Activated naive CD4-positive, alpha-beta T cell treated with anti-CD3 and anti-CD28 coated beads, Interleukin-2, amount 50 U/mL, for 16 hours (primary cell): ENCODE measurements around the gene ALG1.
"Not testable (repeated sequence)": the region's sequence is repeated elsewhere in the genome, so short reads cannot be mapped to it uniquely, and the experiment has no call there.

Experiments used
- DNase-seq: peaks from one replicate; pipeline ENCODE4 v3.0.0-alpha.2; 2020

Gene ALG1

DNA sequence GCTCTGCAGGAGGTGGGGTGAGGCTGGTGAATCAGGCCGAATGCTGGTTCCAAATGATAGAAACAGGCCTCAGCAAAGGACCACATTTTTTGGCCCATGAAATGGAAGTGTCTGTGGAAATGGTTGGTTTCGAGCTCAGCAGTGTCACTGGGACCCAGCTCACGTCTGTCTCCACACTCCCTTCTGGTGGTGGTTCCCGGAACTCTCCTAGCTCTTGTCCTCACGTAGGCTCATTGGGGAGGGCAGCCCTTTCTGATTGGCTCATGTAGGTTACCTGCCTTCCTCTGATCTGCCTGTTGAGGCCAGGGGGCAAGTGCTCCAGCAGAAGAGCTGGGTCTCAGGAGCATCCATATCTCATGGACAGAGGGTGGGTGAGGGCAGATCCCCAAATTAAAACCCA is 4.0 kb downstream of the ALG1 start:
- DNase-seq = no peak

DNA sequence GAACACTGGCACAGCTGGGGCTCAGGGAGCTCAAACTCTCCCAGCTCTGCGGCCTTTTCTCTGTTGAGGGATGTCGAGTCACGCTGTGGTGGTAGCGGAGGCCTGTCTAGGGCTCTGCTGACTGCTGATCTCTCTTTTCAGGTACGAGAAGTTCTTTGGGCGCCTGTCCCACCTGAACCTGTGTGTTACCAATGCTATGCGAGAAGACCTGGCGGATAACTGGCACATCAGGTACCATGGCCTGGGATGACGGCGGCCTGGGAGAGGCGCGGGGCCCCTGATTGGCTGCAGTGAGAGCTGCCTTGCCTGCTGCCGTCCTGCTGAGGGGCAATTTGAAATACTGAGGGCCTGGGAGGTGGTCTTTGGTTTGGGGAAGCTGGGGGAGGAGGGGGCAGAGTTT is 5.7 kb downstream of the ALG1 start:
- DNase-seq = no peak

DNA sequence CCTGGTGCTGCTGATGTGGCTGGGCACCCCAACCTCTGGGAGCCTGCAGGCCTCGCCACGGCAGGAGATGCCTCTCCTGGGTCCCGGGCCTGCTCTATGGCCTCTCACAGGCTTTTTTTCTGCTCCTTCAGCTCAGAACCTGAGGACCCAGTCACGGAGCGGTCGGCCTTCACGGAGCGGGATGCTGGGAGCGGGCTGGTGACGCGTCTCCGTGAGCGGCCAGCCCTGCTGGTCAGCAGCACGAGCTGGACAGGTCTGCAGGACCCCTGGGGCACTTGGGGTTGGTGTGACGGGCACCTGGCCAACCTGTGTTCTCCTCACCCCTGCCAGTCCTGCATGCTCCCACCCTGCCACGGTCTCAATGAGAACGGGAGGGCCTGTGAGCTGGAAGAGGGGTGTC is 7.0 kb downstream of the ALG1 start:
- DNase-seq = no peak

DNA sequence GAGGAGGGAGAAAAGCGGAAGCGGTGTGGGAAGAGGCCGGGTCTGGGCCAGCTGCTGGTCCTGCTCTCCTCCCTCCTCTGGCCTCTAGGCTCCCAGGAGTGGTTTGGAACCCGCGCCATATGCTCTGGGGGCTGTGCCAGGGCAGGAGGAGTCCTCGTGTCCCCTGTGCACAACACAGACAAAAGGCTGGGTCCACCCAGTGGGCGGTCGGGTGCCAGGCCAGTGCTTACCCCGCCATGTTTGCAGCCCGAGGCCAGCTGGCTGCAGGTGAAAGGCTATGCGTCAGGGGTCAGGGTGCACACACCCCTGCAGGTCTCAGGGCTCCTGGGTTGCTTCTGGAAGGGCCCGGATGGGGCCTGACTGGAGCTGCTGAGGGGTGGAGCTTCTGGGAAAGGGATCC is 8.8 kb downstream of the ALG1 start:
- DNase-seq = not testable (repeated sequence)

DNA sequence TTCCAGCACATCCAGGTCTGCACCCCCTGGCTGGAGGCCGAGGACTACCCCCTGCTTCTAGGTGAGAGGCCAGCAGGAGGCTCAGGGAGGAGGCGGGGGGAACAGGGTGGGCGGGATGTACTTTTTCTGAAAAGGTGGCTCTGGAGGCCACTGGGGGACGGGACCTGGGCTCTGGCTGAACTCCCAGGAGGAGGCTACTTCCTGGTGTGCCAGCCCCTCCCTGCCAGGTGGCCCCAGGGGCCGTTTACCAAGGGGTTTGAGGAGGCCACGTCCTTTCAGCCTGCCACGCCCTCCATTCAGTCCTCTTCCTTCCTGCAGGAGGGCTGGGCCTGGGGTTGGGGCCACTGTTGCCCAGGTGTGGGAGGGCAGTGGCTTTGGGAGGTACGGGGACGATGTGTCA is 9.4 kb downstream of the ALG1 start:
- not testable (repeated sequence) for DNase-seq

DNA sequence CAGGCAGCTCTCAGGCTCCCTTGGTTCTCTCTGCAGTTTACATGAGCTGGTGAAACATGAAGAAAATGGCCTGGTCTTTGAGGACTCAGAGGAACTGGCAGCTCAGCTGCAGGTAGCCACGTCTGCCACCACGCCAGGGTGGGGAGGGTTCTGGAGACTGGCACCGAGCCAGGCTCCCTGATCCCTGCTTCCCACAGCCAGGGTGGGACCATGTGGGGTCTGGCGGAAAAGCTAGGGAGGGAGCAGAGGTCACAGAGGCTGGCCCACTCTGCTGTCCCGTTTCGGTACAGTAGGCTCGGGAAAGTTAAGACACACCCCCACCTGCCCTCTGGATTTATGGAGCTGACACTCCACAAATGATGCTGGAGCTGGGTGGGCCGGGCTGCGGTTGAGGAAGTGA is 12.0 kb downstream of the ALG1 start:
- DNase-seq = not testable (repeated sequence)

DNA sequence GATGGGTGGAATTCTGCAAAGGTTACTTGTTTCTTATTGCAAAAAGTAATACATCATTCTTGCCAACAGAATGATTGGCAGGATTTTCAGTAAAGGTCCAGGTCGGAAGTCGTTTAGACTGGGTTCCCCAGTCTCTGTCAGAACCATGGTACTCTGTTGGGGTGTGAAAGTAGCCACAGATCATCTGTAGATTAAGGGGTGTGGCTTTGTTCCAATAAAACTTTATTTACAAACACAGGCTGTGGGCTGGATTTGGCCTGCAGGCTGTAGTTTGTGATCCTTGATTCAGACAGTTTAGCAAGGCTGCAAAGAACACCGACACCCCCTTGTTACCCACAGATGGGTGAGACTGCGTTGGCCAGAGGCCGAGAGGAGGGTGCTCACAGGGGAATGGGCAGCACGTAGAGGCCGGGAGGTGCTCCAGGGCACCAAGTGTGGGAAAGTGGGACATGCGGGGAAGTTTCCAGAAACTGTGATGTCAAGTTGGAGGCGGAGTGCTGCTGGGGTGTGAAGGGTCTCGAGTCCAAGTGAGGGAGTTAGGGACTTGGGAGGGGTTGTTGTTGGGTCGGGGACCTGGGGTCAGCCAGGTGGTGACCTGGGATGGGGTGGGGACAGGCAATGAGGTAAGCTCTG is 12.6 kb downstream of the ALG1 start:
- not testable (repeated sequence) for DNase-seq

DNA sequence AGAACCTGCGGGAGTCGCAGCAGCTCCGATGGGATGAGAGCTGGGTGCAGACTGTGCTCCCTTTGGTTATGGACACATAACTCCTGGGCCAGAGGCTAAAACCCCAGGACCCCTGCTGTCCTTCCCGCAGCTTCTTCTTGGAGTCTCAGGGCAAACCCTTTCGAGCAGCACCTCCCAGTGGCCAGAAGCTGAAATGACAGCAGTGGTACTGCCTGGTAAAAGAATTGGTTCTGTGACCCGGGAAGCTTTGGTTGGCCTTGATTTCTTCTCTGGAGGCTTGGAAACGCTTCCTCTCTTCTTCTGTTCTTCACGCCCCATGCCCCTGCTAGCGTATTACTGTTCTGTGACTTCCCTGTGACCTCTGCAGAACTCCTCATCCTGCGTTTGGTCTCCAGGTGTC is 13.2 kb downstream of the ALG1 start:
- DNase-seq = peak; percentile 56

DNA sequence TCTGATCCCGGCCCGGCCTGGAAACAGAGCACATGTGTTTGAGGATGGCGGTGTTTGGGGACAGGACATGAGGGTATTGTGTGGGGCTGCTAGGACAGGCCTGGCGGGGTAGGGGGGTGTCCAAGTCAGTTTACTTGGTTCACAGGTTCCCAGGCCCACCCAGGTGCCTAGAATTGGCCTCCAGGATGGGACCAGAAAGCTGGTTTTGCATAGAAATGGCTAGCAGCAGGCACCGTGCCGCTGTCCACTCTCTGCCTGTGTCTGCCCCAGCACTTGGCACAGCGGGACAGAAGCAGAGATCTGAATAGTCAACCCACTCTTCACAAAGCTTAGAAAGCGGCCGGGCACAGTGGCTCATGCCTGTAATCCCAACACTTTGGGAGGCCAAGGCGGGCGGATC is 14.1 kb downstream of the ALG1 start:
- DNase-seq = not testable (repeated sequence)

DNA sequence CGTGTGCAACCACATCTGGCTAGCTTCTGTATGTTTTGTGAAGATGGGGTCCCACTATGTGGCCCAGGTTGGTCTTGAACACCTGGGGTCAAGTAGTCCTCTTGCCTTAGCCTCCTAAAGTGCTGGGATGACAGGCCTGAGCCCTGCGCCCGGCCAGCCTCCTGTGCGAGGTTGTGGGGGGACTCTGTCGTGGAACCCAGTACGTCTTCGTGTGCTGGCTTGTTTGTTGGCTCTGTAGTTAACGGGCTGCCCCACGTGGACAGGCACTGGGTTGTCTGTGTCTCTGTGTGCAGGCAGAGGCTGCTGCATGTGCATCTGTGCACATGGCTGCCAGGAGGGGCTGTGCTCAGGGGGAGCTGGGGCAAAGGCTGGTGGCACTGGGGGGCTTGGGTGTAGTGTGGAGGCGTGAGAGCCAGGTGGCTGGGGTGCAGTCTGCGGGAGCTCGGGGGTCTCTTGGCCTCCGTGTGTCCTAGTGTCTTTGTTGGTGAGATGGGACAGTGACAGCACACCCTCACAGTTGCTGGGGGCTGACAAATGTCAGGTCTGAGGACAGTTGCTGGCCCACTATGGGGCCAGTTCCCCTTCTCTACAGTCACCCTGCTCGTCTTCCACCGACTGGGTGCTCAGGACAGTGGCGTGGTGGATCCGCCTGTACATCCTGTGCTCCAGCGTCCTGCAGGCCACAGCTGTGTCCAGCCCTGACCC is 16.6 kb downstream of the ALG1 start:
- not testable (repeated sequence) for DNase-seq

DNA sequence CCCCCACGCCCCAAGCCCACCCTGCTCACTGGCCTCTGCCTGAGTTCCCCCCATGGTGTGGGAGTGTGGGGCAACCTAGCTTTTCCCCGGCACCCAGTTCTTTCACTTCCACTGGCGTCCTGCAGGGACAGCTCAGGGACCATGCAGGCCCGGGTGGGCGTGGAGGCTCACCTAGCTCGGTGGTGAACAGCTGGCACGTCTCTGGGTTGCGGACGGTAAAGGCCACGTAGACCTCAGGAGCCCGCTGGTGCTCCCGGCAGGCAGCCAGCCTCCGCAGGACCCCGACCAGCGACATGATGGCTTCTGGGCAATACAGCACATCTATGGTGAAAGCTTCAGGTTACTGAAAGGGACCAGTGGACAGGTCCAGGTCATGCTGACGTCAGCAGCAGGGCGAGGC is 17.3 kb downstream of the ALG1 start:
- DNase-seq = not testable (repeated sequence)

DNA sequence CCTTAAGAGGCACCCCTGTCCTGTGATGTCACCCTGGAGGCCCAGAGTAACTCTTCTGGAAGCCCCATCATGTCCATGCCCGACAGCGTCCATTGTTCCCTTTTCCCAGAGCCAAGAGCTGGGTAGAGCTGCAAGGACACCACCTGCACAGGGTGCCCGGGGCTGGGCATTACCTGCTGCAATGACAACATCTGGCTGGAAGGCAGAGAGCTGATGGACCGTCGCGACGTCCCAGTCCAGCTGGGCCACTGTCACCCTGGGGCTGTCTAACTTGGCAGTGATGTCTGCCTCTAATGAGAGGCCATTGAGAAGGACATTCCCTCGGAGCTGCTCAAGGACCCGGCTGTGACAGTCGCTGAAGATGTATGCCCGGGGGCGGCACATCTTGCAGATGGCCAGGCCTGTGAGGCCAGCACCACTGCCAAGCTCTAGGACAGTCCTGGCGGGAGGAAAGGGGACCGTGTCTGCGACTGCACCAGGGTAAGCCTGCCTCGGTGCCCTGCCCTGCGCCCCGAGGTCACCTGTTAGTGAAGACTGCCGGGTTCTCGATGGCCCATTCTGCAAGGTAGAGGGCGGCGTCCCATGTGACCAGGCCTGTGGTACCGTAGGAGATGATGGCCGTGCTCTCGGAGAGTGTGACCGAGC is 18.4 kb downstream of the ALG1 start:
- DNase-seq = not testable (repeated sequence)

DNA sequence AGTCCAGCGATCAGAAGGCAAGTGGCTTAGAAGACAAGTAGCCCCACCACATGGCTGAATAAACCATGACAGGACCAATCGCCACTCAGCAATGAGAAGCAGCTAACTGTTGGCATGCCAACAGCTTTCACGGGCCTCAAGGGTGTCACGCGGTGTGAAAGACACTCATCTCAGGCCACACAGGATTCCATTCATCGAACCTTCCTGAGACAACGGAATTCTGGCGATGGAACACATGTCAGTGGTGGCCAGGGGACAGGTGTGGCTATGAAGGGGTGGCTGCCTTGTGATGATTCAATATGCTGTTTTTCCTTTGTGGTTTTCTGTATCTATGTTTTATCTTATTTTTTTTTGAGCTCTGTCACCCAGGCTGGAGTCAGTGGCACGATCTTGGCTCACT is 18.9 kb downstream of the ALG1 start:
- DNase-seq = not testable (repeated sequence)

DNA sequence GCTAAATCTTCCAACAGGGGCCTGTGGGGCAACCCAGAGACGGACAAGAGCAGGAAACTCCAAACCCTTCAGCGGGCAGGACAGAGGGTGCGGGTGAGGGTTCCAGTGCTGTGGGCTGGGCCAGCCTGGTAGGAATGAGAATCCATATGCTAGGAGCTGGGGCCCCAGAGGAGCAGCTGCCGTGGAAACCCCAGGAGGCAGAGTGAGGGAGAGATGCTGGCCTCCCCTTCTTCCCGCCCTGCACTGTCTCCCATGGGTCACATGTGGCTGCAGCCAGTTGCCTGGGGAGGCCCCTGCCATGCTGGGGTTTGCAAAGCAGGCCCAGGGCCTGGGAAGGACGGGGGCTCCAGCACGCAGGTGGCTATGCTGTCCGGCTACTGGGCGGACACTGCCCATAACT is 21.4 kb downstream of the ALG1 start:
- not testable (repeated sequence) for DNase-seq

DNA sequence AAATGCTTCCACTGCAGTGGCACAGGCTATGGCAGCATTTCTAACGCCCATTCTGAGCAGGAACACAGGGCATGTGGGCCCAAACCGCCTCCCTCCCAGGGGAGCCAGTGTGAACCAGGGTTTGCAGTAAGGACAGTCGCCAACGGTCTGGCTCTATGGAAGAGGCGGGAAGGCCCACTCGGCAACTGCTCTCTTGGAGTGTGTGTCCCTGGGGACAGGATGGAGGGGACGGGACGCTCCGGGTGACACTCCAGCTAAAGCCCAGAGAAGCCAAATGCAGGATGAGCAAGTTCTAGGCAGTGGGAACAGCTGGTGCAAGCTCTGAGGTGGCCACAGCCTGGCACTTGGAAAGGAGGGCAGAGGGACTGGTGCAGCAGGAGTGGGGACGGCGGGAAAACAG is 22.1 kb downstream of the ALG1 start:
- DNase-seq = not testable (repeated sequence)

DNA sequence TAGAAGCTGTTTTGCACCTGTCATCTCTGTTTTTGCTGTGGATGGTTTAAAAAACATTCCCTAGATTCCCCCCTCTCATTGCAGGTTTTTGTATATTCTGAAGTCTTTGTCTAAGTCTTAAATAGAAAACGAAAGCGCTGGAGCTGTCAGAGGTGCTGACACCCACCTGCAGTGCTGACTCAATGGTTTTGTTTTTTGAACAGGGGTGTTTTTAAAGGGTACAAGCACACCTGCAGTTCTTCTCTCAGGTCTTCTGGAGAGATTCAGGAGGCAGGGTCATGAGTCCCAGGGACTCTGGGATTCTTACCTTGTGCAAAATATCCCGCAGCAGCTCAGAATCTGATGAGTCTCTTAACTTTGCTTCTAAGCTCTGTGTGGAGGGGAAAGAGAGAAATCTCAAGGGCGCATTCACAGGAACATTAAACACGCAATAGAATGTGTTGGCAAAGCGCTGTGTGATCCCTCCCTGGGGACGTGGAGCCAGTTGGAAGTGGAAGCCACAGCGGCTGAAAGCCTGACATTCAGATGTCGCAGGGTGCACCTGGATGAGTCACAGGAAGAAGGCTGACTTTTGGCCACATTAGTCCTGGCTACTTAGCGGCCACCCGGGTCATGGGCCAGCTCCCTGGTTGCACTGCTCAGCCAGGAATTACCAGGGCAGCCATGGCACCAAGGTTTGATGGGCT is 23.6 kb downstream of the ALG1 start:
- not testable (repeated sequence) for DNase-seq

DNA sequence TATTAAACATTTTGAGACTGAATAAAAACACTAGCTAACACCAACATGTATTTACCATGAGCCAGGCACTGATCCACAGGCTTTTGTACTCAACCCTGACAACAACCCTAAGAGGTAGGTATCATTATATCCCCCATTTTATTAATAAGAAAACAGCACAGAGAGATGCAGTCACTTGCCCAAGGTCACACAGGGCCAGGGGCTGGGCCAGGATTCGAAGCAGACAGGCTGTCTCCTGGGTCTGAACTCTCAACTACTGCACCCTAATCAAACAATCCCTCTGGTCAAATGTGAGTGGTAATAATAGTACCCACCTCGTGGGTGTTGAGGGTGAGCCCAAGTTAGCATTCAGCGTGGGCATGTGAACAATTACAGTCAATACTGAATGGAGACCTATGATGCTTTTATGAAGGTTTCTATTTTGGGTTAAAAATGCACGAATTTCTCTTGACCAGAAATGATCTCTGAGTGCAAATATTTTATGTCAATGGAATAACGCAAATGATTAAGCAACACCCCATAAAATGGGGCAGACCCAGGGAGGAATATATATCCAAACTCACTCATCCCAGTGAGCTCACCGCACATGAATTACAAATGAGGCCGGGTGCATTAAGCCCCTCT is 24.9 kb downstream of the ALG1 start:
- DNase-seq = not testable (repeated sequence)

DNA sequence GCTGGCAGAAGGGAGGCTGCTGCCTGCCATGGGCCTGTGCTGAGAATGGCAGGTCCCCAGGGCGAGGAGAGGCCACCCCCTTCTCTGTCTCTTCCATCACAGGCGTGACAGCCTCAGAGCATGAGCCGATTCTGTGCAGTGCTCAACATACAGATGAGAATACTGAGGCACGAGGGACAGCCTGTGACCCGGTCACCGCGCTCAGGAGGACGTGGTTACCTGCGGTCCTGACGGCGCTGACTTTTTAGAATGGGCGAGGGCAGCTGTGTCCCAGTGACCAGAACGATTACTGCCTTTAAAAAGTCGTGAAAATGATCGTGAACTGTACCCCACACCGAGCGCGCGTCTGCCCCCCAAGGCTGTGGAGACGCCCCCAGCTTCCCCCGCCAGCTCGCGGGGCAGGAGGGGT is 25.4 kb downstream of the ALG1 start:
- DNase-seq = peak; percentile 48

DNA sequence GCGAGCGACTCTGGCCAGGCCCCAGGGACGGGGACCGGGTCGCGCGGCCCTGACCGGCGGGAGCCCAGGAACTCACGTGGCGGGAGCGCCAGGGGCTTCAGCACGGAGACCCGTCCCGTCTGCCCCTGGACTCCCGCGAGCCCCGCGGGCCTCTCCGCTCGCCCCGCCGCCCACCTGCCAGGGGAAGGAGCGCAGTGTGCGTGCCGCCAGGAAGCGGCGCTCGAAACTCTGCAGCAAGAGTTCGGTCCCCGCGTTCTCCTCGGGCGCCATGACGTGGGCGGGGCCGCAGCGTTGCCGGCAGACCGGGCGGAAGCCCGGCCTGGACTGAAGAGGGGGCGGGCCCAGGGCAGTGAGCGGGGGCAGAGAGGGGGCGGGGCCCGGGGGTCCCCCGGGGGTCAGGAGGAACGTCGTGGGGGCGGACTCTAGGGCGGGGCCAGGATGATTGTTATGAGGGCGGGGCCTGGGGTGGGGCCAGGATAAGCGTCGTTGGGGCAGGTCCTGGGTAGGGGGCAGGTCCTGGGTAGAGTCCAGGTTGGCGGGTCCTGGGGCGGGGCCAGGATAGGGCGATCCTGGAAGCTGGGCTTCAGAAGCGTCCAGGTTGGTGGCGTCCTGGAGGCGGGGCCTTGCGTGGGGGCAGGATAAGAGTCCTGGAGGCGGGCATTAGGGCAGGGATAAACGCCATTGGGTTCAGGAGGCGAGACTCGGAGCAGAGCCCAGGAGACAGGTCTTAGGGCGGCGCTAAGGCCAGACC is 26.0 kb downstream of the ALG1 start, which contains the start of gene EEF2KMT:
Gene EEF2KMT (minus strand): TSS at position 326 of the 751 bp plus-strand sequence. CDS start 56 bp downstream, at position 270.
- DNase-seq = not testable (repeated sequence)

DNA sequence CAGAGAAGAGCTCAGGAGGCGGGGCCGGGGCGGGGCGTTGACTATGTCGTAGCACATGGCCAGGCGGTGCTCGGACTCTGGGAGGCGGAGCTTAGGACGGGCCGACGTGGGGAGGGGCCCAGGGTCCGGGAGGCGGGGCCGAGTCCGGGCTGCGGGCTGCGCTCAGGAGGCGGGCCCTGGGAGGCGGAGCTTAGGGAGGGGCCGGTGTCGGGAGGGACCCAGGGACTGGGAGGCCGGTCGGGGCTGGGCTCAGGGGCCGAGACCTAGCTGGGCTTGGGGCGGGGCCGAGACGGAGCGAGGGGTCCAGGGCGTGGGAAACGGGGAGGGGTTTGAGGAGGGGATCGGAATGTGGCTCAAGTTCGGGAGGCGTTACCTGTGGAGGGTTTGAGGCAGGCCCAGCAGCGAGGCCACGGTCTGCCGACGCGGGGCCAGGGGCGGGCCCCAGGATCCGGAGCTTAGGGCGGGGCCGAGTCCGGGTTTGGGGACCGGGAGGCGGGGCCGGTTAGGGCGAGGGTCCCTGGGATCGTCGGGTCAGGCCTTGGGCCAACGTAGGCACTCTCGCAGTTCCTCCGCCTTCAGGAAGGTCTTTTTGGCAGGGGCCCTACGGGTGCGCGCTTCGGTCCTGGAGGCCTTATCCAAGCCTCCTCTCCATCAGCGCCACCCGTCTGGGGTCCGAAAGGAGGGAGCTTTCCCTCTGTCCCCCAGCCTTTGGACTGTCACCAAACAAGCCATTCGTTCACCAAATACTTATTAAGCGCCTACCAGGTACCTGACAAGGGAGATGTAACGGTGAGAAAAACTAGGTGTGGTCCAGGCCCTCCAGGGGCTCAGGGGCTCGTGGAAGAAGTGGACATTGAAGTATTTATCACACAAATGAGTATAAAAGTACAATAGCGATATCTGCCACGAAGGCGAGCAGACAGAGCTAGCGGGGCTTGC is 26.8 kb downstream of the ALG1 start:
- DNase-seq = peak; percentile 96

DNA sequence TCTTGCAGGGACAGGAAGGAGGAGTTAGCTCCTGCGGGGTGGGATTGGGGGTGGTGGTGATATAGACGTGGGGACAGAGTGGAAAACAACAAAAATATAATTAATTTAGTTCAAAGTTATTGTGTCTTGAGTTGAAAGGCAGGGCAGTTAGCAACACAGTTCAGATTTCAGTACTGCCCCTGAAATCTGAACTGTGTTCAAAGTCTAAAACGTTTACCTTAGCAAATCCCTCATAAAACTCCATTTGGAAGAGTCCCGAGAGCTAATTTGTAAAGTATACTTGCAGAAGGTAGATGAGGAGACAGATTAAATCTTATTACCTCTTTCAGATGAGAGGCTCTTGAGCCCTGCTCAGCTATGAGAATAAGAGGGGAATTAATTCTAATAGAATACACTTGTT is 27.5 kb downstream of the ALG1 start:
- DNase-seq = not testable (repeated sequence)
